IMR-90 (cell line): ENCODE data around the gene MAGI1. TPM values are rescaled to one million over a fixed set of nuclear protein-coding genes. Genes with fewer than 3 reads are reported as not detected.

Experiments
- ATAC-seq: fragments of 200-7000 bp; cut with Tn5 transposase; 2 replicates; pipeline ENCODE4 v1.9.1; 2020; ENCODE audit warnings: low read depth, mild to moderate bottlenecking, moderate library complexity
- BruUV-seq: library from RNA; stranded (reverse); fragments of 400-500 nt; replicated peaks from 2 replicates; lab custom pipeline; 2021; lab: Mats Ljungman, UMichigan
- CTCF ChIA-PET: fragments of 300-600 bp; formaldehyde crosslinking; extraction: SDS; loops from one replicate; lab custom pipeline; 2021; ENCODE audit warnings: antibody characterized with exemption; lab: Yijun Ruan, JAX
- POLR2A ChIA-PET: fragments of 300-600 bp; sonication (Branson Sonifier 250); formaldehyde crosslinking; loops from one replicate; lab custom pipeline; 2022; ENCODE audit warnings: antibody characterized with exemption; ENCODE audit not compliant: unreplicated experiment; lab: Charles Lee
- DNase-seq: peaks from one replicate; pipeline ENCODE4 v3.0.0; 2013
- H2AFZ ChIP-seq: replicated peaks from 2 replicates; pipeline ENCODE3; 2013; ENCODE audit warnings: low read length, mild to moderate bottlenecking; ENCODE audit not compliant: poor library complexity
- H2AK5ac ChIP-seq: 2 replicates; pipeline ENCODE4 v1.6.1; 2013; ENCODE audit warnings: low read depth, low read length, inconsistent platforms
- H2AK9ac ChIP-seq: replicated peaks from 2 replicates; pipeline ENCODE3; 2013; ENCODE audit warnings: mild to moderate bottlenecking, low read depth, low read length, moderate library complexity; ENCODE audit not compliant: poor library complexity
- H2BK120ac ChIP-seq: 2 replicates; pipeline ENCODE4 v1.6.1; 2013; ENCODE audit warnings: low read depth, low read length, inconsistent platforms
- H2BK15ac ChIP-seq: 3 replicates; pipeline ENCODE4 v1.6.1; 2013; ENCODE audit warnings: low read depth, low read length, inconsistent platforms
- H2BK20ac ChIP-seq: 2 replicates; pipeline ENCODE4 v1.6.1; 2013; ENCODE audit warnings: low read depth, mild to moderate bottlenecking, inconsistent platforms, low read length, moderate library complexity
- H2BK5ac ChIP-seq: 2 replicates; pipeline ENCODE4 v1.6.1; 2013; ENCODE audit warnings: mild to moderate bottlenecking, low read depth, low read length, inconsistent platforms; ENCODE audit not compliant: poor library complexity, severe bottlenecking
- H3K14ac ChIP-seq: replicated peaks from 2 replicates; pipeline ENCODE4 v1.6.1; 2013; ENCODE audit warnings: low read depth, low read length, inconsistent platforms
- H3K18ac ChIP-seq: 2 replicates; pipeline ENCODE4 v1.6.1; 2013; ENCODE audit warnings: low read depth, low read length, control low read depth
- H3K23ac ChIP-seq: 2 replicates; pipeline ENCODE4 v1.6.1; 2013; ENCODE audit warnings: low read depth, low read length, inconsistent platforms
- H3K27ac ChIP-seq: 2 replicates; pipeline ENCODE4 v1.5.1; 2013; ENCODE audit warnings: mild to moderate bottlenecking, control low read depth, low read length; ENCODE audit not compliant: insufficient read depth
- H3K27me3 ChIP-seq: 2 replicates; pipeline ENCODE4 v1.6.1; 2013; ENCODE audit warnings: low read length; ENCODE audit not compliant: control insufficient read depth, insufficient read depth
- H3K36me3 ChIP-seq: 2 replicates; pipeline ENCODE4 v1.6.1; 2013; ENCODE audit warnings: low read length, mixed read lengths; ENCODE audit not compliant: control insufficient read depth, insufficient read depth
- H3K4ac ChIP-seq: 2 replicates; pipeline ENCODE4 v1.6.1; 2013; ENCODE audit warnings: low read depth, low read length, inconsistent platforms
- H3K4me1 ChIP-seq: 2 replicates; pipeline ENCODE4 v1.6.1; 2013; ENCODE audit warnings: low read length, mixed read lengths; ENCODE audit not compliant: control insufficient read depth, insufficient read depth
- H3K4me2 ChIP-seq: 2 replicates; pipeline ENCODE4 v1.6.1; 2013; ENCODE audit warnings: low read depth, mild to moderate bottlenecking, control low read depth, low read length, moderate library complexity
- H3K4me3 ChIP-seq: 2 replicates; pipeline ENCODE4 v1.5.1; 2013; ENCODE audit warnings: low read depth, mild to moderate bottlenecking, control low read depth, low read length, moderate library complexity; ENCODE audit not compliant: insufficient read depth
- H3K56ac ChIP-seq: 2 replicates; pipeline ENCODE4 v1.6.1; 2013; ENCODE audit warnings: low read length, inconsistent platforms; ENCODE audit not compliant: insufficient read depth; ENCODE audit errors: extremely low read depth
- H3K79me1 ChIP-seq, 2 experiments: 2 replicates each; pipeline ENCODE4 v1.6.1; 2013; ENCODE audit warnings: low read length in 2 of 2, inconsistent platforms in 1 of 2, low read depth in 1 of 2
- H3K9ac ChIP-seq: 2 replicates; pipeline ENCODE4 v1.6.1; 2013; ENCODE audit warnings: low read depth, low read length, control low read depth
- H3K9me1 ChIP-seq: 2 replicates; pipeline ENCODE4 v1.6.1; 2013; ENCODE audit warnings: low read length, inconsistent platforms; ENCODE audit not compliant: insufficient read depth
- H3K9me3 ChIP-seq: 2 replicates; pipeline ENCODE4 v1.6.1; 2013; ENCODE audit warnings: low read length; ENCODE audit not compliant: control insufficient read depth, insufficient read depth
- H4K20me1 ChIP-seq: 2 replicates; pipeline ENCODE4 v1.6.1; 2013; ENCODE audit warnings: low read length, inconsistent platforms; ENCODE audit not compliant: insufficient read depth
- H4K5ac ChIP-seq: 2 replicates; pipeline ENCODE4 v1.6.1; 2013; ENCODE audit warnings: mild to moderate bottlenecking, low read depth, low read length, control low read depth
- H4K8ac ChIP-seq, 2 experiments: 2 replicates each; pipeline ENCODE4 v1.6.1; 2013; ENCODE audit warnings: low read depth in 2 of 2, low read length in 2 of 2, control low read depth in 1 of 2, inconsistent platforms in 1 of 2
- H4K91ac ChIP-seq: 2 replicates; pipeline ENCODE4 v1.6.1; 2013; ENCODE audit warnings: low read depth, low read length, inconsistent platforms; ENCODE audit not compliant: insufficient read depth
- MAZ ChIP-seq: IDR thresholded peaks from 2 replicates; pipeline ENCODE4 v1.6.1; 2012; ENCODE audit warnings: low read depth, mild to moderate bottlenecking, low read length, improper control_type of control experiment, moderate library complexity, borderline replicate concordance
- SMC3 ChIP-seq: fragments of 150-350 bp; IDR thresholded peaks from 2 replicates; pipeline ENCODE4 v1.6.1; 2016; ENCODE audit warnings: low read depth, mild to moderate bottlenecking, antibody characterized with exemption, low read length, moderate library complexity
- WGBS, 2 experiments: methylation state at CpG; one replicate each; pipeline versions ENCODE4 v1.1.5 to v1.1.7; 2013; ENCODE audit warnings: missing lambda C conversion rate in 2 of 2; ENCODE audit not compliant: insufficient read length in 1 of 2; ENCODE audit errors: extremely low coverage in 2 of 2; 5-methylcytosine and 5-hydroxymethylcytosine counted together
- dilution Hi-C: fragments of 300-500 bp; cut with HindIII; formaldehyde crosslinking; loops from one replicate; pipeline ENCODE4 v1.14.3; 2018; ENCODE audit warnings: low sequenced_read_pairs; ENCODE audit not compliant: unreplicated experiment
- in situ Hi-C: fragments of 300-500 bp; cut with MboI; formaldehyde crosslinking; loops from 3 replicates; pipeline ENCODE4 v1.14.3; 2019; ENCODE audit warnings: low sequenced_read_pairs, inconsistent platforms, mixed read lengths
- intact Hi-C: fragments of 100-400 bp; cut with micrococcal nuclease; formaldehyde crosslinking; loops from 2 replicates; pipeline ENCODE4 v1.10.0; 2022
- polyA plus RNA-seq, 3 experiments: library from polyadenylated mRNA; depleted of rRNA; stranded (reverse); fragments of >200 nt; gene quantifications; 2 replicates each; pipeline ENCODE4 v1.2.3, GENCODE V29; 2012; ENCODE audit warnings: low replicate concordance in 1 of 3
- total RNA-seq: library from RNA; depleted of rRNA; stranded (reverse); fragments of >200 nt; gene quantifications from 2 replicates; pipeline ENCODE4 v1.2.3, GENCODE V29; 2012

The MAGI1 gene
- total and polyA plus RNA-seq, 2 of the 4 experiments (the other 2 are of a cell fraction), result 14.5 to 24.2 TPM

DNA sequence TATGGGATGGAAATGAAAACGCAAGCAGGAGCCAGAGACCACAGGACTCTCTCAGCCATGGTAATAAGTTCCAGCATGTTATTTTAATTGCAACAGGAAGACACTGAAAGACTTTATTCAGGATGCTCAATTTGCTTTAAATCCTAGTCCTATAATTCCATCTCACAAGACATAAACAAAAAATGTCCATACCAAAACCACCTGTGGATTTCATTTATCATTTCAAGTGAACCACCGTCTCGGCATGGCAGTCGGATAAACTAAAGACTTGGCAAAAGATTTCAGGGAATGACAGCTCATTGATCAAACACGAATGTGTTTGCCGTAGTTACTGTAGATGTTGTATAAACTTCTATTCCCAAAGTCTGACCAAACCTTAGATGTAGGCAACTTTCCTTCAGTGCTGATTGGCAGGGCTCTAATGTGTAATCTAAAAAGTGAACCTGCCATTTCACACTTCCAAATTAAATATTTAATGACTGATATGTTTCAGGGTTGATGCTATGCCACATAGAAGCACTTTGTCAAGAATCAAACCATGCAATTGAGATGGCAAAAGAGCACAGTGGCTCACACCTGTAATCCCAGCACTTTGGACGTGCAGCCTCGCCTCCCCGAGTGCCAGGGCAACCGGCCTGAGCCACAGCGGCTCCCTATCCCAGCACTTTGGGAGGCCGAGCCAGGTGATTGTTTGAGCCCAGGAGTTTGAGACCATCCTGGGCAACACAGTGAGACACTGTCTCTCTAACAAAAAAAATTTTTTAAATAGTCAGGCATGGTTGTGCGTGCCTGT lies 331.7 kb downstream of the MAGI1 start:
- H3K27ac ChIP-seq, result no peak overlapping the region
- no peak overlapping the region for H3K9ac ChIP-seq
- peak overlapping the region; percentile 25; the same call in 1 of the 2 replicates for H3K23ac ChIP-seq
- 0 out of 2 replicates have a peak, but pooled peaks cover 3% of the 10 kb centered on the region for H4K20me1 ChIP-seq
- H4K5ac ChIP-seq, result no peak overlapping the region
- H2BK5ac ChIP-seq, result no peak overlapping the region
- in situ Hi-C loops (no loop called here), intact Hi-C loops (no loop called here), dilution Hi-C loops (no loop called here)
- no peak overlapping the region for H2AFZ ChIP-seq
- no peak overlapping the region for H2BK120ac ChIP-seq
- H3K56ac ChIP-seq, result no peak overlapping the region; the same call in 1 of the 2 replicates
- H3K4ac ChIP-seq, result peak overlapping the region; percentile 52; the same call in 1 of the 2 replicates
- peaks cover 6% of the 10 kb centered on the region for H3K9me1 ChIP-seq
- DNase-seq, result peak; percentile 45
- H2AK5ac ChIP-seq, result no peak overlapping the region
- H3K4me2 ChIP-seq, result no peak overlapping the region
- TF ChIP-seq SMC3, result no peak
- TF ChIP-seq MAZ, result no peak
- H3K14ac ChIP-seq, result 0 out of 2 replicates have a peak overlapping the region, but pooled peaks have one; percentile 28
- H3K79me1 ChIP-seq, result peaks cover 6 to 18% of the 10 kb centered on the region in 2 experiments; a peak in 3 of 4 replicates
- no peak for ATAC-seq
- peaks cover 4% of the 10 kb centered on the region for H3K4me1 ChIP-seq
- H3K4me3 ChIP-seq, result no peak overlapping the region
- H3K36me3 ChIP-seq, result no peaks in the 10 kb centered on the region
- no peak overlapping the region for H4K91ac ChIP-seq
- no peak overlapping the region for H3K18ac ChIP-seq
- H2BK20ac ChIP-seq, result no peak overlapping the region
- no TSS peak for BruUV-seq
- no peak overlapping the region for H2BK15ac ChIP-seq
- H4K8ac ChIP-seq, result no peak overlapping the region
- H2AK9ac ChIP-seq, result no peak overlapping the region
- ChIA-PET CTCF (no interaction called here), POLR2A (no interaction called here)
- no peaks in the 10 kb centered on the region for H3K27me3 ChIP-seq
- WGBS, 2 experiments, result 86% methylated on average over 5 of the region's 13 CpGs; no CpG with 5 or more reads in 1 of the 2 experiments
- no peaks in the 10 kb centered on the region for H3K9me3 ChIP-seq
